GM18519 (cell line): Measurements from ENCODE around the gene CIAO1.

Experiments used
- ATAC-seq: cut with Tn5 transposase; IDR thresholded peaks from one replicate; pipeline ENCODE4 v1.9.1; 2021; ENCODE audit warnings: mild to moderate bottlenecking, moderate library complexity; ENCODE audit not compliant: unreplicated experiment, low FRiP score

CIAO1 gene

DNA sequence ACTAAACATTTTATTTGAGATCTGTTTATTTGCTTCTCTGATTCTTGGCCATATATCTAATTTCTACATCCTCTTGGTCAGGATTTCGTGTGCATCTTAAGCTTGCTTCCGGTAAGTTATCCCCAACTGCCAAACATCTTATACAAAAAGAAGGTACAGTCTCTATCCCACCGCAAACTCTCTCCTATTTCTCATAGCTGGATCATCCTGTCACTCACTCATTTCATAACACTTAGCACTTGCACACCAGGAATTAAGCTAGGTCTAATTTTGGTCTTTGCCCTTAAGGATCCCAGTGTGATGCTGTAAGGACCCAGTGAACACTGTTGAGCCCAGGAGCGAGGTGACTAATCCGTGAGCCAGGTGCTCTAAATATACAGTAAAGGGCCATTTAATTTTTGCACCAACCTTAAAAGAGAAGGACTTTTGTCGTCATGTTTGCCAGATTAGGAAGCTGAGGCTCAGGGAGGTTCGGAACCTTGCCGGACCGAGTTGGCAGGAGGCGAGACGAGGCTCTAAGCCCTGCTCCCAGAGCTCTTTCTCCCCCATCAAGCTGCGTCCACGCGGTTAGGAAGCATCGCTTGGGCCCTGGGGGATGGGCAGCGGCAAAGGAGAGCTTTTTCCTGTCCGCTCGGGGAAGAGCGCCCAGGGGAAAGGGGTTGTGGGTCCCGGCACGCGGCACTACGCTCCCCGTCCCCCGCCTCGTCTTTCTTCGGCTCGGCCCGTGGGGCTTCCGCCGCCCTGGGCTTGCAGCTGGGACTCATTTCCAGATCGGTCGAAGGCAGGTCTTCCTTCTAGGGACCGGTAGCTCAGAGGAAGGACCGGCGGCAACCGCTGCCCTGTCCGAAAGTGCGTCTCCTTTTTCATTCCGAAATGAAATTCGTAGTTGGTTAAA lies 55.0 kb downstream of the CIAO1 start:
- ATAC-seq, result no peak
